Stimulated activated CD8-positive, alpha-beta memory T cell treated with anti-CD3 and anti-CD28 coated beads, Interleukin-7, amount 100 ng/mL, for 48 hours (primary cell): Measurements from ENCODE around the gene TOMM6.

Source experiments
- DNase-seq, 2 donors: peaks; one replicate each; pipeline ENCODE4 v3.0.0-alpha.2; 2020; ENCODE audit warnings: low read depth in 1 of 2; ENCODE audit errors: extremely low read depth in 1 of 2

TOMM6 gene

DNA sequence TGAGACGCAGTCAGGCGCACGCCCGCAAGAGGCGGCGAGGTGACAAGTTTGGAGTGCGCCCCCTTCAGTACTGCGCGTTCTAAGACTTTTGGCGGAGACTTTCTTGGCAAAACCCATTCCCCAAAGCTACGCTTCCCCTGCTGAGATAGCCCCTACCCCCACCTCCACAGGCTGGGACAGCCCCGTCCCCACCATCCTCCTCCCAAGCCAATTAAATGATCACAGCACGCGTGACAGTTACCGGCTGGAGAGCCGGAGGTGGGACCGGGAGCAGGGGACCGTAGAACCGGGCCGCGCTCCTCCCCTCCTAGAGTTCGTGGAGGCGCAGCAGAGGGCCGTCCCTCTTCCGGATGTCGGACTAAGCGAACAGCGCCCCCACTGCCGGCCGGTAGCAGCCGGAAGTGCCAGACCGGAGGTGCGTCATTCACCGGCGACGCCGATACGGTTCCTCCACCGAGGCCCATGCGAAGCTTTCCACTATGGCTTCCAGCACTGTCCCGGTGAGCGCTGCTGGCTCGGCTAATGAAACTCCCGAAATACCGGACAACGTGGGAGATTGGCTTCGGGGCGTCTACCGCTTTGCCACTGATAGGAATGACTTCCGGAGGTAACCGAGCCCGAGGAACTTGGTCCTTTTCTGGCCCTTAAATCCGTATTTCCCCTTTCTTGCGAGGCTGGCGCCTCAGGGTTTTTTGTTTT lies at the start of gene TOMM6:
Gene TOMM6 (plus strand): TSS at position 476 of the 699 bp plus-strand sequence. CDS start 4 bp downstream, at position 480.
- peak; percentile 90 to 93 for DNase-seq

DNA sequence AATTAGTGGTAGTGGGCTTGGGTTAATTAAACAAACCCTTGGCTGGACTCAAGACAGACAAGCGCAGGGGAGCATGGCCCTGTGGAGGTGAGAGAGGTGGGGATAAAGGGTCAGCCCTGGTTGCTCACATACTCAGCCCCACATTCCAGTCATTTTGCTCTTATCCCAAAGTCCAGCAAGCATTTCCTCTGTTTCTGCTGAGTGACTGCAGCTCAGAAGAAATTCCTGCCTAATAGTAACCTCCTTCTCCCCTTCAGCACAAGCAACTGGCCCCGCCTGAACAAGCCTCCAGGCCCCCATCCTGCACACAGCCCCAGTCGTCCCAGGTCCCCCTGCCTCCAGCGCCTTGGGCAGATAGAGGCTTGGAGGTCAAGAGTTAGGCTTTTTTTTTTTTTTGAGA lies 48.5 kb upstream of the TOMM6 start:
- DNase-seq, result no peak

DNA sequence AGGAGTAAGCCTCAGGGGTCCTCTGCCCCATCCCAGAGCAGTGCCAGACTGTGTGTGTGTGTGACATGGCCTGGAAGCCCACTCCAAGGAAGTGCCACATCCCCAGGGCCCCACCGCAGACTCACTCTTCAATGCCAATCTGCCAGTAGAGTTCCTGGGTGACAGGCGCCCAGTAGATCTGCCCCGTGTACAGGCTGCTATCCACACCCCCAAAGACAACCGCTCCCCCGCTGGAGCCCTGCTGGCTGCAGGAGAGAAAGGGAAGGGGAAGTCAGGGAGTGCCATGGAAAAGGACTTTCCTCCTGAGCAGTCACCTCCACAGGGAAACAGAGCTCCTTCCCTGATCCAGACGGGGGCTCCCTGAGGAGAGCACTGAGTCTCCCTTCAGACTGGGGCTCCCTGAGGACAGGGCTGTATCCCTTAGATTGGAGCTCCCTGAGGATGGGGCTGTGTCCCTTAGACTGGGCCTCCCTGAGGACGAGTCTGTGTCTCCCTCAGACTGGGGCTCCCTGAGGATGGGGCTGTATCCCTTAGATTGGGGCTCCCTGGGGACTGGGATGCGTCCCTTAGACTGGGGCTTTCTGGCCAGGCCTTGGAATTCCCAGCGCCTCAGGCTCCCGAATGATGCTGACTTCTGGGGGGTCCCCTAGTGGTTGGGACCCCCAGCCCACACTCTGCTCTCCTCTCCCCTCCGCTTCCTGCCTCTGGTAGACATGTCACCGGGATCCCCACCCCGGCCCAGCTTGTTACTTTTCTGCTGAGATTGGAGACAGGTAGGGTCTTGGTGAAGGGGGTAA lies 46.9 kb upstream of the TOMM6 start:
- DNase-seq, result no peak

DNA sequence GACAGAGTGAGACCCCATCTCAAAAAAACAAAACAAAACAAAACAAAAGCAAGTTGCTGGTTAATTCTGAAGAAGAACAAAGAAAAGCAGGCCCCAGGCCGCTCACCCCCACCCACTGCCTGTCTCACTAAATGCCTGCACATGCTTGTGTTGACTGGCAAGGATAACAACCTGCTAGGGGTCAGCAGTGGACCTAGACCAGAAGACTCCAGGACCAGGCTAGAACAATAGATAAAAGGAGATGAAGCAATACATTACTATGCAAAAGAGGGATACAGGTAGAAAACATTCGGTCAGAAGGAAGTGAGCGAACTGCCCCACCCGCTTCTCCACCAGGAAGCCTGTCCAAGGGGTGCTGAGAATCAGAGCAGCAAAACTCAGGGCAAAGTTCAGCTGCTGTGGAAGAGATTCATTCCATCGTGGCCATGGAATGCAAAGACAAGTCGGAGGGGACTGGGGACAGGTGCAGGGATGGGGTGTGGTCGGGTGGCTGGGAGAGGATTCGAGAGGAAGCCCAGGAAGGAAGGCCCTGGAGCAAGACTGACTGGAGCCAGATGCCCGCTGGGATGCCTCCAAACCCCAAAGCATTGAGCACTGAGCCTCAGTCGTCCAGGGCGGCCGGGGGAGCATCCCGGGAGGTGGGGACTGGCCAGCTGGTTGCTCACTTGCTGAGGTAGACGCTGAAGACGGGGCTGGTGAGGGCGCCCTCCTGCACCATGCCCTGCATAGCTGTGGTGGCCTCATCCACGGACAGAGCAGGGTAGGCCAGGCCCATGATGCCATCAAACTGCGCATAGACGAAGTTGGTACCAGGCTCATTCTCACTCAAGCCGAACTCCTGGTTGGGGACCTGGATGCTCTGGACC lies 45.6 kb upstream of the TOMM6 start:
- DNase-seq, result no peak

DNA sequence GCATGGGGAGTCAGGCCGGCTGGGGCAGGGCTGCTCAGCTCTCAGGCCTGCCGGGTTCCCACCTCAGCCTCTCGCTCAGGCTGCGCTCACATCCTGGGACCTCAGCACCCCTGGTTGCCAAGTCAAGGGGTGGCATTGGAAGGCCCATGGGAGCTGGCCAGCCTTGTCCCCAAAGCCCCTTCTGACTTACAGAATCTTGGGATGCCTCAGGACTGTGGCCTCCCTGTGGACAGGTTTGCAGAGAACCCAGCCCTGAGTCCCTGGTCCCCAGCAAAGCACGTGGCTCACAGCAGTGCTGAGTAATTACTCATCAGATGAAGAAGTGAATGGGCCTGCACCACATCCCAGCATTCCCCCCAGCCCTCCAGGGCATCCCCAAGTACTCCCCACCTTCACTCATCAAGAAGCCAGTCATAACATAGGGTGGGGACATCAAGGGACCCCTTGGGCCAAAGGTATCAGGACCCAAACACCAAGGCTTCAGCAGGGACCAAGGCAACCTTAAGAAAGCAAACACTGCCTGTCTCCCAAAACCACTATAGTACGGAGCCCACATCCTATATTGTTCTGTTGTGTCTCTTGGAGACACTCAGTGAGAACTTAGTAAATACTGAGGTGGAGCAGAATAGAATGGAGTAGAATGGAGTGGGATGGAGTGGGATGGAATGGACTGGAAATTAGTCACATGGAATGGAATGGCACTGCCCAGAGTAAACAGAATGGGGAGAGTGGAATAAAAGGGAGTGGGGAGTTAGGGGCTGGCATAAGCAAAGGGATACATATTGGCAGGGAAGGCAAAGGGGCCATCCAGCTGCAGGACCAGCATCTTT lies 43.9 kb upstream of the TOMM6 start:
- no peak for DNase-seq

DNA sequence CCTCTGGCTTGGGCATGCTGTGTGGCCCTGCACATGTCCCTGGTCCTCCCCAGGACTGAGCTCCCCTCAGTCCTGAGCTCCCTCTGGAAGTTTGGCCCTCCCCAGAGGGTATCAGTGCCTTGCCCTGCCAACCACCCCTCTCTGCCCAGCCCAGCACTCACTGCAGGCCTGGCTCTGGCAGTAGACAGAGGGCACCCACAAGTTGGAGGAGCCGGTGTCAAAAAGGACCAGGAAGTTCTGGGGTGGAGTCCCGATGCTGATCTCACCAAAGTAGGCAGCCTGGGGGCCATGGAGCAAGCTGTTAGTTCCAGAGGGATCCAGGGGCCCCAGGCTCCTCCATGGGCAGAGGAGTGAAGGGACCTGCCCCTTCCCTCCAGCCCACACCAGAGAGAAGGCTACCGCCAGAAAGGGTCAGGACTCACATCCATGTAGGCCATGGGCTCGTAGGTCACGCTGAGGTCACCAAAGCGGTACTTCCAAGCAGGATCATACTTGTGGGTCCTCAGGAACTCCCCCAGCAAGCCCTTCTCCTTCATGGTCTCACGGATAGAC lies 43.2 kb upstream of the TOMM6 start:
- DNase-seq, result no peak

DNA sequence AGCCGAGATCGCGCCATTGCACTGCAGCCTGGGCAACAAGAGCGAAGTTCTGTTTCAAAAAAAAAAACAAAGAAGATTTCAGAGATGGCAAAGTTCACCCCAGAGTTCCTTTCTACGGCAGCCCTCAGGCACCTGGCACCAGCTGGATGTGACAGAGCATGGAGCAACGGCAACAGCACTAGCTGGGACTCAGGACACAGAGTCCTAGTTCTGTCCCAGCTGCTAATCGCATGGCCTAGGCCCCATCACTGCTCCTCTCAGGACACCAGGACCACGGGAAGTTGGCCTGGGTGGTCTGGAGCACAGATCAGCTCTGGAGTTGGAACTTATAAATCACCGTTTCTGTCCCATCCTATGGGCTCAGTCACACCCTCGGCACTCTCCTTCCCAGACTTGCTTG lies 41.4 kb upstream of the TOMM6 start:
- no peak for DNase-seq

DNA sequence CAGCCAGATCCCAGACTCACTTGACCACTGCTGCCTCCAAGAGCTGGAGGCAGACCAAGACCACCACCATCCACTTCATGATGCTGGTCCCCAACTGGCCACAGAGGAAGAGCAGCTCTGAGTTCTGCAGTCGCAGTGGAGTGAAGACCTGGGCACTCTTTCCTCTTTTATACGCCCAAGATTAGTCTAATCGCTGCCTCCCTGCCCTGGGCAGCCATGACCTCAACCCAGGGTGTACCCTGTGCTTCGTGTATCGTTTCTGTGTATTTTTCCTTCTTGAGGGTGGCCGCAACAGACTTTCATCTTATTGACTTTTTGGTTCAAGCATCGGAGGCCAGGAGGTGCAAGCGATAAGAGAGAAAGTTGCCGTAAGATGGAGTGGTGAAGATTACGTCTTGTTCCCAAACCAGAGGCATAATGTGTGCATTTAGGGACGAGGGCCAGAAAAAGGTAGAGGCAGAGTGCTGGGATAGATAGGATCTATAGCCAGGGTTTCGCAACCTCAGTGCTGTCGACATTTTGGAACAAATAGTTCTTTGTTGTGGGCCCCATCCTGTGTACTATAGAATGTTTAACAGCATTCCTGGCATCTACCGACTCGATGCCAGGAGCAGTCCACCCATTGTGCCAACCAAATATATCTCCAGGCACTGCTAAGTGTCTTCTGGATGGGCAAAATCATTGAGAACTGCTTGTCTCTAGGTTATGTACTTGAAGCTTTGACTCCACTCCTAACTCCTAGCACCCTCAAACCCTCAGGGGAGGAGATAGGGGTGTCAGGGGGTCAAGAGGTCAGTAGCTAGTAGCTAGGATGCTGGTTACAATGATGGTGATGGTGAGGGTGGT lies 40.0 kb upstream of the TOMM6 start, which contains the start of gene PGC:
Gene PGC (minus strand): TSS at position 142 of the 846 bp plus-strand sequence. CDS start 63 bp downstream, at position 79.
- no peak for DNase-seq

DNA sequence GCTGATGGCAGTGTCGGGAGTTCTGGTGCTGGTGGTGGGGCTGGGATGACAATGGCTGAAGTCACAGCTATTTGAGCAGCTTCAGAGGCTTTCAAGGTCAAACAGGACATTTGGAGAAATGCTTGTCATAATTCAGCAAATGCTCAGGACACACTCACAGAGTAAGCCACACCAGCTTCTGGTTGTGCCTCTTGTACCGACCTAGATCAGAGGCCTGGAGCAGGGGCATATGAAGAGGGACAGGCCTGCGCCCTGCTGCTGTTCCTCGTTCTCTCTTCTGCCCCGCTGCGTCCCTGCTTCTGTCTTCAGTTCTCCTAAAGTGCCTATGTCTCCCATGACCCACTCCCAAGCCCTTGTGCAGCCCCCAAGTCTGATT lies 39.4 kb upstream of the TOMM6 start:
- no peak for DNase-seq

DNA sequence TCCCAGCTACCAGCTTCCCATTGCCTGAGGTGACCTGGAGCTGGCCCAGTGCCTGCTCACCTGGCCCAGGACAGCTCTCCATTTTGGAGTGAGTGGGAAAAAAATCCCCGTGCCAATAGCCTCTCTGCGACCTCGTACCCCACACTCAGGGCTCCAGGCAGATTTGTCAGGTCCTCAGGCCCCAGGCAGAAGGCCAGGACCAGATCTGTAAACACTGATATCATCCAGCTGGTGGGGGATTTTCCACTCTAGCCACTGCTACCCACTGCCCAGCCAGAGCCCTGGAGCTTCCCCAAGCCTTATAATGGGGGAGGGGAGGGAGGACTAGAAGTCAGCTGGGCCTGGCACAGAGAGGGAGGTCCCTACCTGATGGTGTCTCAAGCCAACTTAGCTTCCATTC lies 39.0 kb upstream of the TOMM6 start:
- DNase-seq, result no peak

DNA sequence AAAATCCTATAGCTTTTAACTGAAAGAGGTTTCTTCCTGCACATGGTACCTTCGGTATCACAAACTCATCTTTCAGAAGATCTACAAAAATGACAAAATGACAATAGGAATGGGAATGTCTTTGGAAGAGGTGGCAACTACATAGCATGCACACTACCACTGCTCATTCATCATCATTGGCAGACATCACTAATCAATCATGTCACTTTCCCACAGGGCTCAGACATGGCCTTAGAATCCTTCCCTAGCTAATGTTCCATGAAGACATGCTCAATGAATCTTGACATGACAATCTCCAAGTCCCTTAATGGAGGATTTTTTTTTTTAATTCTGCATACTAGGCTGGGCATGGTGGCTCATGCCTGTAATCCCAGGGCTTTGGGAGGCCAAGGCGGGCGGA lies 37.1 kb upstream of the TOMM6 start:
- DNase-seq, result no peak

DNA sequence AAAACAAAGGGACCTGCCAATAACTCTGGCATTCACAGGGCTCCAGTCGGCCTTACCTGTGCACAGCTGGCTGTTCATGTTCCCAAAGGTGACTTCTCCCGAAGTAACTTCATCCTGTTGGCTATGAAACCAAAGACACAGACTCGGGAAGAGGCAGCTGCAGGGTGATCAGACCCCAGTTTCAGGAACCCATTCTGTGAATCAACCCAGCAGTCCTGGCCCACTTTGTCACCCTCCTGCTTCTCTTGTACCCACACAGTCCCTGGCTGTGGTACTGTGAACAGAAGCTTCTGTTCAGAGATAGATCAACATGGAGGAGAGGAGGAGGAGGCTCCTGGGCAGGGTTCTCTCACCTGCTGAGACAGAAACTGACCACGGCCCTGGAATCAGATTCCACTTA lies 31.6 kb upstream of the TOMM6 start:
- DNase-seq, result no peak

DNA sequence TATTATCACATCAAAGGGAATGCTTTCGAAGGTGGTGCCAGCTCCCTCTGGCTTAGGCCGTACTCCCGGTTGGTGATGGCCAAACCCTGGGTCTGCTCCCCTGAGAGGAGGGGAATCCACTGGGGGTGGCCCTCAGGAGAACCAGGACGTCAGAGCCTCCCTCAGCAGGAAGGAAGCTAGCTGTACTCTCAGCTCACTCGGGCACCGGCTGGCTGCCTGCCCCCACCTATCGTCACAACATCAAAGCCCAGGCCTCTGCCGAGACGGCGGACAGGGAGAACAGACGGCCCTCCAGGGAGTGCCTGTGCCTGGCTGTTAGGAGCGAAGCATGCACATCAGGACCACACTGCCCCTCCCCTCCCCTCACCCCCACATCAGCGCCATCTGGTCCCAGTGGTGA lies 31.1 kb upstream of the TOMM6 start:
- no peak for DNase-seq

DNA sequence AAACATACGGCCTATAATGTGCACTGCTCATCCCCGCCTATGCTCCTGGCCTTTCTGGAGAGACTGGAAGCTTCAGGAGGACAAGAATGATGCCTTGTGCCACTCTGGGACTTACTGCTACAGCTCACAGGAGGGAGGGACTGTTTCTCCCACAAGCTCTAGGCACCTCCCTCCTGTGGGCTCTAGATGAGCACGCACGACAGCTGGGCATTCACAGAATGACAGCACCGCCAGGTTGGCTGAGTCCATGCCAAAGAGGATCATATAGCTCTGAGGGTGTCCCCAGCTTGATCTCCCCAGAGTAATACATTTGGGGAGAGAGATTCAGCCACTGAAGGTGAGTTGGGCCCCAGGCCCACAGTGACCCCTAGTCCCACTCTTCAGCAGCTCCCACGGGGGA lies 30.2 kb upstream of the TOMM6 start:
- no peak for DNase-seq

DNA sequence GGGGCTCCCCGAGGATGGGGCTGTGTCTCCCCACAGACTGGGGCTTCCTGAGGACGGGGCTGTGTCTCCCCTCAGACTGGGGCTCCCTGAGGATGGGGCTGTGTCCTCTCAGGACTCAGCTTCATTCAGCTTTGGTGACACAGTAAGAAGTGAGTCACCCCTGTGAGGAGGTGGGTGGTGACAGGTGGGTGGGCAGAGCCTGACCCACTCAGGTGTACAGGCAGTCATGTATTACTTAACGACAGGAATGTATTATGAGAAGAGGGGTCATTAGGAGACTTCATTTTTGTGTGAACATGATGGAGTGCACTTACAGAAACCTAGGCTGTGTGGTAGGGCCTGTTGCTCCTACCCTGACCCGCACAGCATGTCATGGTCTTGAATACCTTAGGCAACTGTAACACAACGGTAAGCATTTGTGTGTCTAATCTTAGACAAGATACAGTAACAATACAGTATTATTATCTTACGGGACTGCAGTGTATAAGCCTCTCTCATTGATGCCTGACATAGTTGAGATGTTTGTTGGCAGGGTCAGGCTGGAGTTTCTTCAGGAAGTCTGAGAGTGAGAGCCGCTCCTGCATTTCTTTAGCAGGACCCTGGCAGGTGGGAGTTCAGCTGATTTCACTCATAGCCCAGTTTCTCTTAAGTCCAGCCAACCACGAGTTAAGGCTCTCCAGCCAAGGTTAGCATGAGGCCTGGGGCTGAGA lies 29.4 kb upstream of the TOMM6 start:
- DNase-seq, result no peak

DNA sequence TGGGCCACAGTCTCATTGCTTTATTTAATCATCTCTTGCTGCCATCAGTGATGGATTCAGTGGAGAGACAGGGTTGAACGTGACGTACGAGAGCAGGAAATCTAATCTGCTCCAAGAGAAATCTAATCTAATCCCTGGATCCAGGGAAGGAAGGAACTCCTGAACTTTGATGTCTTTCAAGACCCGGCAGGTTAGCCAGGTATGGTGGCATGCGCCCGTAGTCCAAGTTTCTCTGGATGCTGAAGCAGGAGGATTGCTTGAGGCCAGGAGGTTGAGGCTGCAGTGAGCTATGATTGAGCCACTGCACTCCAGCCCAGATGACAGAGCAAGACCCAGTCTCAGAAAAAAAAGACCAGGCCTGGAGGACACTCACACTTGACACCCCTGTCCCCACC lies 28.9 kb upstream of the TOMM6 start:
- DNase-seq, result no peak

DNA sequence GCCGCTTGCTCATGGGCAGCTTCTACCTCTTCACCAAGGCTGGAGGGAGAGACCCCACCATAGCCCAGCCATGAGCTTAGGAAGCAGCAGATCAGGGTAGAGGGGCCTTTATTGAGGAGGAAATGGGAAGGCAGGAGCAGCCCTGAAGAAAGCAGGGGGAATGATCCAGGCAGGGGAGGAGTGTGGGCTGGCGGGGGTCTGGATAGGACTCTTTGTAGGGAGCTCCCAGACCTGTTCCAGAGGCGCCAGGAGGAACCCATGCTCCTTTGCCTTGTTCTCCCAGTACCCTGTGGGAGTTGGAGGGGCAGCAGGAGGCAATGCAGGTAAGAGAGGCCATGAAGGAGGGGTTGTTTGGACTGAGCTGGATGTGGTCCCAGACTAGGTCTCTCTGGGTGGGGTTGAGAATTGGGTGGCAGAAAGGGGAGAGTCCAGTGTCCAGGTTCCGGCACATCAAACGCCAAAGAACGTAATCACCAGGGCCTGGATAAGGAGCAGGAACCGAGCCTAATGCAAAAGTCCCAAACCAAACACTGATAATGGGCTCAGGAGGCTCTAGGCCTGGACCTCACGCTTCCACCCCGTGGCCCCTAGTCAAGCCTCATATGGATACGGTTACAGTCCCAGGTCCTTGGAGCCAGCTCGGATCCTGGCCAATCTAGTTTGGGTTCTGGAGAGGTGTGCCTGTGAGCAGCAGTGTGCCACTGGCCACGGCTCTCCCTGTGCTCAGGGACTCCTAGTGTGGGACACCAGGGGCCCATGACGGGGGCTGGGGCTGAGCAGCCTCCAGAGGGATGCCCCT lies 28.2 kb upstream of the TOMM6 start:
- no peak for DNase-seq
